Stimulated activated CD8-positive, alpha-beta memory T cell treated with anti-CD3 and anti-CD28 coated beads, Interleukin-4, amount 100 ng/mL, for 24 hours (primary cell): ENCODE data around the gene RGSL1.

Experiments used
- DNase-seq: peaks from one replicate; pipeline ENCODE4 v3.0.0-alpha.2; 2020; ENCODE audit warnings: low read depth

The RGSL1 gene

GRCh38 chr1:182450087-182450486 is at the start of gene RGSL1:
Gene RGSL1 (plus strand): TSS chr1:182450146. CDS start chr1:182450166, 20 bp downstream.
- DNase-seq, result no peak

- DNase-seq, result no peak
Measured at GRCh38 chr1:182400567-182400966, 49.4 kb upstream of the RGSL1 start, which contains the start of gene TEDDM1. Gene TEDDM1 (minus strand): TSS chr1:182400667. CDS start chr1:182400485, 182 bp downstream.

GRCh38 chr1:182404781-182405180 is 45.2 kb upstream of the RGSL1 start:
- no peak for DNase-seq

- no peak for DNase-seq
Measured at GRCh38 chr1:182405578-182405977, 44.4 kb upstream of the RGSL1 start.

- DNase-seq, result no peak
Measured at GRCh38 chr1:182406012-182406411, 43.9 kb upstream of the RGSL1 start.

GRCh38 chr1:182407724-182408123 is 42.2 kb upstream of the RGSL1 start:
- no peak for DNase-seq

- DNase-seq, result no peak
Measured at GRCh38 chr1:182408435-182409075, 41.4 kb upstream of the RGSL1 start.

GRCh38 chr1:182410138-182410537 is 39.8 kb upstream of the RGSL1 start:
- DNase-seq, result no peak

- no peak for DNase-seq
Measured at GRCh38 chr1:182410620-182411273, 39.2 kb upstream of the RGSL1 start.

- DNase-seq, result no peak
Measured at GRCh38 chr1:182413486-182413885, 36.5 kb upstream of the RGSL1 start.

- no peak for DNase-seq
Measured at GRCh38 chr1:182413969-182414368, 36.0 kb upstream of the RGSL1 start.

GRCh38 chr1:182415789-182416188 is 34.2 kb upstream of the RGSL1 start:
- DNase-seq, result no peak

- no peak for DNase-seq
Measured at GRCh38 chr1:182426442-182427430, 23.2 kb upstream of the RGSL1 start.

- DNase-seq, result no peak
Measured at GRCh38 chr1:182428043-182428442, 21.9 kb upstream of the RGSL1 start.

GRCh38 chr1:182430263-182431068 is 19.5 kb upstream of the RGSL1 start:
- no peak for DNase-seq

GRCh38 chr1:182431278-182431677 is 18.7 kb upstream of the RGSL1 start:
- DNase-seq, result no peak

GRCh38 chr1:182433580-182433979 is 16.4 kb upstream of the RGSL1 start:
- no peak for DNase-seq

GRCh38 chr1:182438326-182438725 is 11.6 kb upstream of the RGSL1 start:
- DNase-seq, result no peak

GRCh38 chr1:182441719-182442118 is 8.2 kb upstream of the RGSL1 start:
- no peak for DNase-seq

- DNase-seq, result no peak
Measured at GRCh38 chr1:182442333-182442732, 7.6 kb upstream of the RGSL1 start.

- no peak for DNase-seq
Measured at GRCh38 chr1:182444497-182444896, 5.4 kb upstream of the RGSL1 start.
